Measurements from ENCODE around the gene SLIT3. TPM values are rescaled to one million over a fixed set of nuclear protein-coding genes. Genes with fewer than 3 reads are reported as not detected.

SLIT3 gene
- total RNA-seq, 1 experiment from 2014 or later: 0.92 TPM

DNA sequence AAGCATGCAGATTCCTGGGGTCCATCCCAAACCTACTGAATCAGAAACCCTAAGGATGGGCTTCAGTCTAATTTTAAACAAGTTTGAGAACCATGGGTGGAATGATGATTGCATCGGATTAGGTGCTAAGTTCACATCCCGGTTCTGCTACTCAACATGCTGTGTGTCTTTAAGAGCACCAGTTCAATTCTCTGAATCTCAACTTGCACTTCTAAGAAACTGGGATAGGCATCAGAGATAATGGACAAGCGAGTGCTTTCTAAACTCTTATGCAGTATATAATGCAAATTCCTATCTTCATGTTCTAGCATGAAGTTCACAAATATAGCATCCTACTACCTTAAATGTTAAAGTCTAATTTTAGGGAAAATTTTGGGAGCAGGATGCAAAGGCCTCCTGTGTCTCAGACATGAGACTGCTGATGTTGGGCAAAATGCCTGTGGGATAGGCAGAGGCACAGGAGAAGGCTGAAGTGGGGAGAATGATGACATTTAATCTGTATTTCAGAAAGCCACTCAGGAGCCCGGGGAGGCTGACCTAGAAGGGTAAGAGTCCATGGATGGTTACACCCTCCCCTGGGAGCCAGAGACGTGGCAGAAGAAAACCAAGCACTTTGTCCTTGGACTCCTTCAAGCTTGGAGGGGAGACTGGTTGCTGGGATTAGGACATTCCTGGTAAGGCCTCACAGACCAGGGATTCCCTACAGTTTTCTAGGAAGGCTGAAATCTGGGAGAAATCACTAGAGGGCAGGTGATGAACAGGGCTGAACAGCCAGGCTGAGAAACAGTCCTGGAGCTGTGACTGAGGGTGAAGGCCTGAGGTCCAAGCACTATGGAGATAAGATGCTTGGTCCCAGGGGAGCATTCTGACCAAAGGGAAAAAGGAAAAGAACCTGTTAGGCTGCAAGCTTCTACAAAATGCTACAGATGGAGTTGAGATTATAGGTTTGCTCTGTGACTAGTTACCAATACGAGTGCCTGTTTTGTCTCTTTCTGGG, 409.8 kb downstream of the SLIT3 start:
- no peak overlapping the region for H3K56ac ChIP-seq (ENCODE audit: insufficient read length, low read depth, low read length)
- H3K23ac ChIP-seq (ENCODE audit: insufficient read length, low read depth, low read length): no peak overlapping the region
- Mint-ChIP-seq H3K36me3 (ENCODE audit: insufficient read depth in 1 of 3, low read depth in 3 of 3) (no peaks in the 10 kb centered on the region), H3K9me3 (no peaks in the 10 kb centered on the region), H3K4me1 (peaks cover 4 to 15% of the 10 kb centered on the region in 2 experiments; a peak in 3 of 4 replicates), H3K27me3 (ENCODE audit: low read depth) (peaks cover 12% of the 10 kb centered on the region), H3K4me3 (no peak overlapping the region), H3K27ac (no peak overlapping the region)
- no peak overlapping the region for H2BK5ac ChIP-seq (ENCODE audit: insufficient read length, low read length)
- H3K27me3 ChIP-seq (ENCODE audit: insufficient read depth, low read length): no peaks in the 10 kb centered on the region
- no peaks in the 10 kb centered on the region for H4K20me1 ChIP-seq (ENCODE audit: control insufficient read depth, insufficient read depth, insufficient read length)
- H3K27ac ChIP-seq (ENCODE audit: insufficient read length, low read depth, low read length): no peak overlapping the region
- no peak overlapping the region for H2AK5ac ChIP-seq (ENCODE audit: insufficient read length, low read length)
- H2BK15ac ChIP-seq (ENCODE audit: low read depth, low read length): no peak overlapping the region
- no peak overlapping the region for H2BK12ac ChIP-seq (ENCODE audit: insufficient read length, low read depth, low read length)
- no peaks in the 10 kb centered on the region for H3K79me2 ChIP-seq (ENCODE audit: insufficient read depth, low read length)
- H4K8ac ChIP-seq (replicated peaks; ENCODE audit: insufficient read length, low read depth, low read length): no peak overlapping the region
- TF ChIP-seq, protein P1, sequence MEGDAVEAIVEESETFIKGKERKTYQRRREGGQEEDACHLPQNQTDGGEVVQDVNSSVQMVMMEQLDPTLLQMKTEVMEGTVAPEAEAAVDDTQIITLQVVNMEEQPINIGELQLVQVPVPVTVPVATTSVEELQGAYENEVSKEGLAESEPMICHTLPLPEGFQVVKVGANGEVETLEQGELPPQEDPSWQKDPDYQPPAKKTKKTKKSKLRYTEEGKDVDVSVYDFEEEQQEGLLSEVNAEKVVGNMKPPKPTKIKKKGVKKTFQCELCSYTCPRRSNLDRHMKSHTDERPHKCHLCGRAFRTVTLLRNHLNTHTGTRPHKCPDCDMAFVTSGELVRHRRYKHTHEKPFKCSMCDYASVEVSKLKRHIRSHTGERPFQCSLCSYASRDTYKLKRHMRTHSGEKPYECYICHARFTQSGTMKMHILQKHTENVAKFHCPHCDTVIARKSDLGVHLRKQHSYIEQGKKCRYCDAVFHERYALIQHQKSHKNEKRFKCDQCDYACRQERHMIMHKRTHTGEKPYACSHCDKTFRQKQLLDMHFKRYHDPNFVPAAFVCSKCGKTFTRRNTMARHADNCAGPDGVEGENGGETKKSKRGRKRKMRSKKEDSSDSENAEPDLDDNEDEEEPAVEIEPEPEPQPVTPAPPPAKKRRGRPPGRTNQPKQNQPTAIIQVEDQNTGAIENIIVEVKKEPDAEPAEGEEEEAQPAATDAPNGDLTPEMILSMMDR (conservative IDR thresholded peaks at IDR 0.05): no peak
- H3T11ph ChIP-seq (ENCODE audit: low read length): no peak overlapping the region
- WGBS (ENCODE audit: extremely low coverage, insufficient read length, low lambda C conversion rate): no CpG with 5 or more reads among the region's 6 CpGs
- no peaks in the 10 kb centered on the region for H3K9me3 ChIP-seq (ENCODE audit: control insufficient read depth, low read depth, low read length)
- H2BK120ac ChIP-seq (ENCODE audit: low read depth, low read length, poor library complexity, severe bottlenecking): no peak overlapping the region
- no peak overlapping the region for H2BK20ac ChIP-seq (ENCODE audit: low read depth, low read length, poor library complexity, severe bottlenecking)
- H4K91ac ChIP-seq (ENCODE audit: insufficient read length, low read depth, low read length): no peak overlapping the region
- no peak overlapping the region for H3K9ac ChIP-seq (ENCODE audit: extremely low read depth, insufficient read length, low read length)
- H3K4me1 ChIP-seq (ENCODE audit: insufficient read depth, low read length): no peaks in the 10 kb centered on the region
- no peak overlapping the region for H3K14ac ChIP-seq (ENCODE audit: insufficient read depth, low read length)
- no peaks in the 10 kb centered on the region for H3K23me2 ChIP-seq (ENCODE audit: insufficient read length, low read depth, low read length, poor library complexity, severe bottlenecking)
- H3K4me2 ChIP-seq (ENCODE audit: insufficient read depth, insufficient read length, low read length): no peak overlapping the region
- H3K18ac ChIP-seq (ENCODE audit: insufficient read length, low read depth, low read length): no peak overlapping the region
- H2AFZ ChIP-seq (ENCODE audit: low read length): no peak overlapping the region
- H3K79me1 ChIP-seq (ENCODE audit: insufficient read depth, low read depth, low read length, poor library complexity, severe bottlenecking): no peaks in the 10 kb centered on the region
- no peak for DNase-seq
- no peak overlapping the region for H4K5ac ChIP-seq (ENCODE audit: insufficient read length, low read depth, low read length)
- H3K4ac ChIP-seq (ENCODE audit: low read depth, low read length): no peak overlapping the region
